ENCODE results near the gene UGT3A1. TPM values are rescaled to one million over a fixed set of nuclear protein-coding genes. Genes with fewer than 3 reads are reported as not detected.

Gene UGT3A1
- total RNA-seq, 1 experiment from 2014 or later, result not detected

- DNase-seq (ENCODE audit: low read depth, low spot score), result no peak
- H3K79me2 ChIP-seq (ENCODE audit: insufficient read depth, low read length), result no peaks in the 10 kb centered on the region
- RAD21 ChIA-PET (ENCODE audit: low non-redundant PET in 1 of 2, low total read pairs in 2 of 2, uncharacterized antibody in 2 of 2, unreplicated experiment in 2 of 2), result no interaction called here
Measured at GRCh38 chr5:35956429-35956828, 34.8 kb downstream of the UGT3A1 start.

More at GRCh38 chr5:35956429-35956828, 34.8 kb downstream of the UGT3A1 start:
- ChIA-PET CTCF (no interaction called here), POLR2A (interaction anchor here (0.5 kb wide), 1 partner anchor 13 kb away, joined by 3 read pairs; no protein-coding TSS in a partner anchor)
- Histone ChIP-seq H3K9me3 (ENCODE audit: control insufficient read depth in 1 of 2, insufficient read depth in 1 of 2, low read depth in 1 of 2, low read length in 2 of 2) (no peaks in the 10 kb centered on the region), H3K36me3 (ENCODE audit: control insufficient read depth in 1 of 2, insufficient read depth in 2 of 2, low read length in 2 of 2) (no peaks in the 10 kb centered on the region), H3K27ac (ENCODE audit: low read depth, low read length) (no peak overlapping the region), H3K4me2 (ENCODE audit: low read length) (no peak overlapping the region), H4K20me1 (ENCODE audit: insufficient read depth) (no peaks in the 10 kb centered on the region), H3K9me2 (ENCODE audit: insufficient read depth) (no peaks in the 10 kb centered on the region), H3K9ac (ENCODE audit: low read length) (no peak overlapping the region), H3K4me1 (ENCODE audit: control insufficient read depth in 1 of 2, insufficient read depth in 2 of 2, low read length in 2 of 2) (no peaks in the 10 kb centered on the region), H3K27me3 (ENCODE audit: insufficient read depth, low read length) (peaks cover 82% of the 10 kb centered on the region), H3K4me3 (replicated peaks in 1 of 2; ENCODE audit: low read depth in 1 of 2, low read length in 2 of 2) (no peak overlapping the region), H2AFZ (ENCODE audit: low read depth, low read length, poor library complexity, severe bottlenecking) (no peak overlapping the region)
- TF ChIP-seq SP1 (IDR thresholded peaks at IDR 0.05; ENCODE audit: low read depth), result no peak
- no peak for TF ChIP-seq FOSL1 (IDR thresholded peaks at IDR 0.05; ENCODE audit: low read depth)
- no peak for TF ChIP-seq ZBTB33 (IDR thresholded peaks at IDR 0.05; ENCODE audit: extremely low read depth, insufficient replicate concordance, low read length)
- no peak for TF ChIP-seq ATF3 (IDR thresholded peaks at IDR 0.05)
- no peak for TF ChIP-seq MAX (IDR thresholded peaks at IDR 0.05)
- no peak for TF ChIP-seq CTCF (IDR thresholded peaks at IDR 0.05 in 2 of 3, conservative IDR thresholded peaks at IDR 0.05 in 1 of 3; ENCODE audit: borderline replicate concordance in 1 of 3, insufficient read depth in 1 of 3, low read depth in 2 of 3, low read length in 2 of 3)
- no peak for TF ChIP-seq POLR2AphosphoS5 (IDR thresholded peaks at IDR 0.05; ENCODE audit: low read depth, low read length)
- TF ChIP-seq SIN3A (IDR thresholded peaks at IDR 0.05; ENCODE audit: low read depth), result no peak
- TF ChIP-seq ZNF274 (IDR thresholded peaks at IDR 0.05; ENCODE audit: low read depth, low read length), result no peak
- BruUV-seq (replicated peaks), result no TSS peak
- intact Hi-C loops (cut with micrococcal nuclease), result no loop called here
- no peak for ATAC-seq
